ENCODE data around the gene MBD4. TPM values are rescaled to one million over a fixed set of nuclear protein-coding genes. Genes with fewer than 3 reads are reported as not detected.

MBD4 gene
- total and polyA plus RNA-seq, 10 donors = 40.0 to 72.6 (median 55.2) TPM

DNA sequence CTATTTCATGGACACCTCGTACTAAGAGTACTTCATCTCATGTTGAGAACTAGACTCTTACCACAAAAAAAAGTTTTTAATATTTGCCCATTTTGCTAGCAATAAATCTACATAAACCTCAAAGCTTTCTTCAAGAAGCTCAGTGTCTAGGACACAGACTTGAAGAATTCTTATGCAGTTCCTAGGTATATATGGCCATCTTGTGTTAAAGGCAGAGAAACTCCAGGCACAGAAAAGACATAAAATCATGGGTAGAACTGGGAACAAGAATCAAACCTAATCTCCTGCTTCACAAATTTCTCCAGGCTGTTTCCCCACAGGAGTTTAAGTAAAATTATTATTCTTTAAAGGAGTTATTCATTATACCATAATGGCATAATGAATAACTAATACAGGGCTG is 4.4 kb downstream of the MBD4 start:
- TF ChIP-seq POLR2AphosphoS5 (IDR thresholded peaks at IDR 0.05) = no peak
- Histone ChIP-seq H3K4me1 (peaks cover 32 to 73% (median 59%) of the 10 kb centered on the region in 6 donors), H3K27me3 (replicated peaks in 1 of 7) (no peaks in the 10 kb centered on the region), H3K36me3 (peaks cover 0 to 79% (median 52%) of the 10 kb centered on the region in 6 donors), H3K27ac (peak overlapping the region in 7 of 8 donors; percentile 14 to 72 (median 68)), H3K4me3 (peak overlapping the region in 3 of 8 donors; percentile 12 to 52 (median 16)), H3K9me3 (no peaks in the 10 kb centered on the region)
- DNase-seq = no peak
- WGBS, 5 donors = 64 to 77% (median 71%) methylated on average over 1 of the region's 1 CpG
- intact Hi-C loops (cut with DNase I; ENCODE audit: low total_unique reads) = no loop called here

- Histone ChIP-seq H3K9me3 (no peaks in the 10 kb centered on the region), H3K27me3 (replicated peaks in 1 of 7) (no peaks in the 10 kb centered on the region), H3K4me3 (peak overlapping the region in 2 of 8 donors; percentile 6 to 52), H3K27ac (peak overlapping the region in 7 of 8 donors; percentile 0 to 72 (median 68)), H3K4me1 (peaks cover 32 to 77% (median 61%) of the 10 kb centered on the region in 6 donors), H3K36me3 (peaks cover 0 to 89% (median 56%) of the 10 kb centered on the region in 6 donors)
- TF ChIP-seq POLR2AphosphoS5 (IDR thresholded peaks at IDR 0.05) = no peak
- TF ChIP-seq, protein P1, sequence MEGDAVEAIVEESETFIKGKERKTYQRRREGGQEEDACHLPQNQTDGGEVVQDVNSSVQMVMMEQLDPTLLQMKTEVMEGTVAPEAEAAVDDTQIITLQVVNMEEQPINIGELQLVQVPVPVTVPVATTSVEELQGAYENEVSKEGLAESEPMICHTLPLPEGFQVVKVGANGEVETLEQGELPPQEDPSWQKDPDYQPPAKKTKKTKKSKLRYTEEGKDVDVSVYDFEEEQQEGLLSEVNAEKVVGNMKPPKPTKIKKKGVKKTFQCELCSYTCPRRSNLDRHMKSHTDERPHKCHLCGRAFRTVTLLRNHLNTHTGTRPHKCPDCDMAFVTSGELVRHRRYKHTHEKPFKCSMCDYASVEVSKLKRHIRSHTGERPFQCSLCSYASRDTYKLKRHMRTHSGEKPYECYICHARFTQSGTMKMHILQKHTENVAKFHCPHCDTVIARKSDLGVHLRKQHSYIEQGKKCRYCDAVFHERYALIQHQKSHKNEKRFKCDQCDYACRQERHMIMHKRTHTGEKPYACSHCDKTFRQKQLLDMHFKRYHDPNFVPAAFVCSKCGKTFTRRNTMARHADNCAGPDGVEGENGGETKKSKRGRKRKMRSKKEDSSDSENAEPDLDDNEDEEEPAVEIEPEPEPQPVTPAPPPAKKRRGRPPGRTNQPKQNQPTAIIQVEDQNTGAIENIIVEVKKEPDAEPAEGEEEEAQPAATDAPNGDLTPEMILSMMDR (IDR thresholded peaks at IDR 0.05 in 8 of 11, conservative IDR thresholded peaks at IDR 0.05 in 3 of 11) = no peak
- TF ChIP-seq POLR2A (IDR thresholded peaks at IDR 0.05) = no peak
- intact Hi-C loops (cut with DNase I; ENCODE audit: low total_unique reads) = no loop called here
- 83 to 100% (median 96%) methylated on average over 1 of the region's 1 CpG for WGBS, 5 donors
- no peak for DNase-seq
Measured at GRCh38 chr3:129434140-129434539, 5.6 kb downstream of the MBD4 start.

- Histone ChIP-seq H3K4me3 (peak overlapping the region in 1 of 8 donors; percentile 52), H3K9me3 (no peaks in the 10 kb centered on the region), H3K36me3 (peaks cover 0 to 89% (median 56%) of the 10 kb centered on the region in 6 donors), H3K27ac (peak overlapping the region in 3 of 8 donors; percentile 68 to 72 (median 70)), H3K4me1 (peaks cover 29 to 77% (median 62%) of the 10 kb centered on the region in 6 donors), H3K27me3 (replicated peaks in 1 of 7) (no peaks in the 10 kb centered on the region)
- intact Hi-C loops (cut with DNase I; ENCODE audit: low total_unique reads) = no loop called here
- DNase-seq = no peak
- 90 to 96% (median 94%) methylated on average over 5 of the region's 5 CpGs for WGBS, 5 donors
- TF ChIP-seq POLR2A (IDR thresholded peaks at IDR 0.05) (no peak), POLR2AphosphoS5 (IDR thresholded peaks at IDR 0.05) (no peak)
- TF ChIP-seq, protein P1 (IDR thresholded peaks at IDR 0.05 in 8 of 11, conservative IDR thresholded peaks at IDR 0.05 in 3 of 11) = no peak
Measured at GRCh38 chr3:129433565-129433964, 6.2 kb downstream of the MBD4 start.

DNA sequence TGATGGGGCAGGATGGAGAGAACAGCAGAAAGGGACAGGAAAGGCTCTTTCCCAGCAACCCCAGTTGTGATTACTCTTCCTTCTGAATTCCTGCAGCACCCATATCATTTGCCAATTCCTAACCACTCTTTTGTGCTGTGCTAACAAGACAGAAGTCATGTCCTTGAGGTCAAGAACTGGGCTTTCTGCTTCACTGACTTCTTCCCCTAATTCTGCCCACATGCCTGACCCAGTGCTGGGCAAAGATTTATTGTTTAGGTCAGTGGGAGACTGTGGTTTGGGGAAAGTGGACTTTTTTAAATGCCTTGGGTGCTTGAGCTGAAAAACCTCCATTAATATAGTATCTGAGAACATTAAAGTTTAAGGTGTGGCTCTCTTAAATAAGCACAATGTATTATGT is 7.1 kb downstream of the MBD4 start:
- Histone ChIP-seq H3K36me3 (peaks cover 0 to 83% (median 54%) of the 10 kb centered on the region in 6 donors), H3K27me3 (replicated peaks in 1 of 7) (no peaks in the 10 kb centered on the region), H3K4me3 (no peak overlapping the region), H3K27ac (no peak overlapping the region), H3K9me3 (no peaks in the 10 kb centered on the region), H3K4me1 (peaks cover 20 to 77% (median 62%) of the 10 kb centered on the region in 6 donors)
- no peak for DNase-seq
- intact Hi-C loops (cut with DNase I; ENCODE audit: low total_unique reads) = no loop called here
- TF ChIP-seq, protein P1 (IDR thresholded peaks at IDR 0.05 in 8 of 11, conservative IDR thresholded peaks at IDR 0.05 in 3 of 11) = no peak
- TF ChIP-seq POLR2AphosphoS5 (IDR thresholded peaks at IDR 0.05) (no peak), POLR2A (IDR thresholded peaks at IDR 0.05) (no peak)
